ENCODE data around the gene CD81.
"Not testable (repeated sequence)": the region's sequence is repeated elsewhere in the genome, so short reads cannot be mapped to it uniquely, and the experiment has no call there.

Gene CD81

DNA sequence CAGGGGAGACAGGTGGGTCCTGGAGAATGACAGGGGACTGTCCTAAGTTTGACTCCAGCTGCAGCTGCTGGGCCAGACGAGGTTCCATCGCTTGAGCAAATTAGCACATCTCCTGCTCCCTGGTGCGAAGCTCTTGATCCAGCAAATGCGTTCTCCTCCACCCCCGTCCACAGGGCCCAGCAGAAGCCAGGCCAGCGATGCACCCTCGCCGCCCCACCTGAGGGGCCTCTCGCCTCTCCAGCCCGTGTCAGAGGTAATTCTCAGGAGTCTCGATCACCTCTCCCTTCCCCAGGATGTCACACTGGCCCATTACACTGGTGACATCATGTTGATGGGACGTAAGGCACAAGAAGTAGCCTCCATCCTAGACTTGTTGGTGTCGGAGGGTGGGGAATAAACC, 19.5 kb upstream of the CD81 start:
- DNase-seq = not testable (repeated sequence)

DNA sequence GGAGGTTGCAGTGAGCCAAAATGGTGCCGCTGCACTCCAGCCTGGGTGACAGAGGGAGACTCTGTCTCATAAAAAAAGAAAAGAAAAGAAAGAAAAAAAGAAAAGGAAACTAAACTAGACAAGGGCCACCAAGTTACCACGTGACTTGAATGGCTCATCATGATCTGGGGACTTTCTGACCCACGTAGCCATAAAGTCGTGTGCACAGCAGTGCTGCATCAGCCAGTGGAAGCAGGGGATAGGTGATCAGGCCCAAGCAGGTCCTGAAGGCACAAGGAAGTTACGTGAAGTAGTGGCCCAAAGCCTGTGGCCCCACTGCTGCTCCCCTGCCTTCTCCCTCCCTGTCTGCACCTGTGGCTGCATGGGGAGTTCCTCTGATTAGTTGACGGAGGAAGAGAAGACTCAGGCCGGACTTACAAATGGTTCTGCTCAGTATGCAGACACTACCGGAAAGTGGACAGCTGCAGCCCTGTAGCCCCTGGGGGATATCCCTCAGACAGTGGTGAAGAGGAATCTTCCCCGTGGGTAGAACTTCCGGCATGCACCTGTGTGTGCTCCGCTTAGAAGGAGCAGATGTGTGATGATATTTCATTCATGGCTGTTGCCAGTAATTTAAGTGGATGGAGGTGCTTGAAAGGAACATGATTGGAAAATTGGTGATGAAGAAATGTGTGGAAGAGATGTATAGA, 18.2 kb upstream of the CD81 start:
- DNase-seq = no peak

DNA sequence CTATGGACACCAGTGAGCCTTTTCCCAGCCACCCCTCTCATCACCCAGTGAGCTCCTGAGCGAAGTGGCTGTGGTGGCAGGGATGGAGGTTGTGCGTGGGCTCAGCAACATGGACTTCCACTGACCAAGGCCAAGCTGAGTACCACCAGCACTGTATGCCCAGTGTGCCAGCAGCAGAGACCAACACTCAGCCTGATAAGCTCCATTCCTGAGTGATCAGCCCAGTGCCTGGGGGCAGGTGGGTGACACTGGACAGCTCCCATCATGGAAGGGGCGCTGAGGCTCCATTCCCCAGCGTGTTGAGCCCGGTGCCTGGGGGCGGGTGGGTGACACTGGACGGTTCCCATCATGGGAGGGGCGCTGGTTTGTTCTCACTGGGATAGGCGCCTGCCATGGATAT, 17.6 kb upstream of the CD81 start:
- DNase-seq = no peak

DNA sequence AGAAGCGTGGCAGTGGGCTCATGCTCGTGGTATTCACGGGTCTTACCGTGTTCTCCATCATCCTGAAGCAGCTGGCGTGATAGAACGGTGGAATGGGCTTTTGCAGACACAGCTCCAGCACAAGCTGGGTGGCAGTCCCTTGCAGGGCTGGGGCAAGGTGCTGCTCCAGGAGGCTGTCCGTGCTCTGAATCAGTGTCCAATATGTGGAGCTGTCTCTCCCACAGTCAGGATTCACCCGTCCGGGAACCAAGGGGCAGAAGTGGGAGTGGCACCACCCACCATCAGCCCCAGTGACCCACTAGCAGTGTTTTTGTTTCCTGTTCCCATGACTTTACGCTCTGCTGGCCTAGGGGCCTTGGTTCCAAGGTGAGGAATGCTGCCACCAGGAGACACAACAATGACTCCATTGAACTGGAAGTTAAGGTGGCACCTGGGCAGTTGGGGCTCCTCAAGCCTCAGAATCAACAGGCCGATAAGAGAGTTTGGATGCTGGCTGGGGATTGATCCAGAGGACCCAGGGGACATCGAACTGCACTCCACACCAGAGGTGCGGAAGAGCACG, 16.9 kb upstream of the CD81 start:
- no peak for DNase-seq

DNA sequence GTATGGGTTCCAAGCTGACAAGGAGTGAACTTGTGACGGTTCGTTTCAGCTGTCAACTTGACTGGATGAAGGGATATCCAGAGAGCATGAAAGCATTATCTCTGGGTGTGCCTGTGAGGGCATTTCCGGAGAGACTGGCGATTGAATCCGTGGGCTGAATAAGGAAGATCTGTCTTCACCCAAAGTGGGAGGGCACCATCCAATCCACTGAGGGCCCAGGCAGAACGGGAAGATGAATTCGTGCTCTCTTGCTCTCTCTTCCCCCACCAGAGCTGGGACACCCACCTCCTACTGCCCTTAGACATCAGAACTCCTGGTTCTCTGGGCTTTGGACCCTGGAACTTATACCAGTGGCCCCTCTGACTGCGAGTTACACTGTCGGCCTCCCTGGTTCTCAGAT, 15.5 kb upstream of the CD81 start:
- no peak for DNase-seq

DNA sequence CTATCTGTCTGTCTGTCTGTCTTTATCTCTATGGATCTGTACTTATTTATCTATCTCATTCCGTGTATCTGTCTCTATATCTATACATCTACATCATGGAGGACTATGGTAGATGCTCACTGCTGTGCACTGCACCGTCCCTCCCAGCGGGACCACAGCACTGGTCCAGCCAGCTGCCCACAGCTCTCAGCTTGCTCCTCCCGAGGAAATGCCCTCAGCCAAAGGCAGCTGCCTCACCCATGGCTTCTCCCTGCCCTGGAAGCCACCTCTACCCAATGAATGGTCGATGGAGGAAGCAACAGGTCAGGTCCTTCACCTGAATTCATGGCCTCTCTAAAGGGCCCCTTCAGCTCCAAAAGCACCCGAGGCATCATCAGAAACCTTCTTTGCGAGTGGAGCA, 14.7 kb upstream of the CD81 start:
- no peak for DNase-seq

DNA sequence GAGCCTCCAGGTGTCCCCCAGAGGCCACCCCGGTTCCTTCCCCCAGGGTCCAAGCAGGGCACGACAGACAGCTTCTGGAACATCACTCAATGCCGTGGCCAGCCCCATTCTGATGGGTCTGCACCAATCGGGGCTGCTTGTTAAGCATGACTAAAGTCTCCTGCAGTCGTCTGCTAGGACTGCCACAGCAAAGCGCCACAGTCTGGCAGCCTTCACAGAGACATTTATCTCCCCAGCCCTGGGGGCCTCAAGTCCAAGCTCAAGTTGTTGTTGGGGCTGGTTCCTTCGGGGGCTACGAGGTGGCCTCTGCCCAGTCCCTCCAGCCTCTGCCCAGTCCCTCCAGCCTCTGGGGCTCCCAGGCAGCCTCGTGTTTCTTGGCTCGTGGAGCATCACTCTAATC, 14.0 kb upstream of the CD81 start:
- DNase-seq = no peak

DNA sequence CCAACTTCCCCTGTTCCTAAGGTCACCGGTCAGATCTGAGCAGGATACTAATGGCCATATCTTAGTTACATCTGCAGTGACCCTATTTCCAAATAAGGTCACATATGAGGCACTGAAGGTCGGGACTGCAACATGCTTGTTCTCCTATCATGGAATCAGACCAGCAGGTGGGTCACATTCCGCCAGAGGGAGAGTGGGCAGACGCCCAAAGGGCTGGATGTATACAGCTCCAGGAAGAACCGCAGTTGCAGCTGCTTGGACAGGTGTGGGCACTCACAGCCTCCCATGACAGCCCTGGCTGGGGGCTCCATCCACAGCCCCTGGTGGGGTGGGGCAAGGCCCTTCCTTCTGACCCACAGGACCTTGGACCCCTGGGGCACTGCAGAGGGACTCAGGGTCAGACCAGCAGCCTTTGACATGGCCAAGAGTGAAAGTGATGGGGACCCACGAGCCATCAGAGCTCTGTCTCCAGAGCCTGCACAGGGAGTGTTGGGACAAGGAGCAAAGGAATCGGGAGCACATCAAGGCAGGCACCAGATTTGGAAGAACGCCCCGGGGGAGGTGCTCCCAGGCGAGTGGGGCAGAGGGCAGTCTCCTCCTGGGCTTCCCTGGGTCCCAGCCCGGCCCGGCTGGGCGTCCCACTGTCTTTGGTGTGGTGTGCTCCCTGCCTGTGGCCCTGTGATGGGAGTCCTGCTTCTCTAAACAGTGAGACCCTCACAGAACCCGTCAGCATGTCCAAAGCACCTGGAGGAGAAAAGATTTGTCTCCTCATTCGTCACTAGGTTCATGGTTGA, 13.3 kb upstream of the CD81 start:
- DNase-seq = no peak

DNA sequence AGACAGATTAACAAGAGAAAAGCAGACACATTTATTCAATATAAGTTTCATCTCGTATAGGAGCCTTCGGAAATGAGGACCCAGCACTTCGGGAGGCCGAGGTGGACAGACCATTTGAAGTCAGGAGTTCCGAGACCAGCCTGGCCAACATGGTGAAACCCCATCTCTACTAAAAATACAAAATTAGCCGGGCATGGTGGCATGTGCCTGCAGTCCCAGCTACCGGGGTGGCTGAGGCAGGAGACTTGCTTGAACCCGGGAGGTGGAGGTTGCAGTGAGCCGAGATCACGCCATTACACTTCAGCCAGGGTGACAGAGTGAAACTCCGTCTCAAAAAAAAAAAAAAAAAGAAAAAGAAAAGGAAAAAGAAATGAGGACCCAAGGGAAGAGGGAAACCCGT, 12.7 kb upstream of the CD81 start:
- not testable (repeated sequence) for DNase-seq

DNA sequence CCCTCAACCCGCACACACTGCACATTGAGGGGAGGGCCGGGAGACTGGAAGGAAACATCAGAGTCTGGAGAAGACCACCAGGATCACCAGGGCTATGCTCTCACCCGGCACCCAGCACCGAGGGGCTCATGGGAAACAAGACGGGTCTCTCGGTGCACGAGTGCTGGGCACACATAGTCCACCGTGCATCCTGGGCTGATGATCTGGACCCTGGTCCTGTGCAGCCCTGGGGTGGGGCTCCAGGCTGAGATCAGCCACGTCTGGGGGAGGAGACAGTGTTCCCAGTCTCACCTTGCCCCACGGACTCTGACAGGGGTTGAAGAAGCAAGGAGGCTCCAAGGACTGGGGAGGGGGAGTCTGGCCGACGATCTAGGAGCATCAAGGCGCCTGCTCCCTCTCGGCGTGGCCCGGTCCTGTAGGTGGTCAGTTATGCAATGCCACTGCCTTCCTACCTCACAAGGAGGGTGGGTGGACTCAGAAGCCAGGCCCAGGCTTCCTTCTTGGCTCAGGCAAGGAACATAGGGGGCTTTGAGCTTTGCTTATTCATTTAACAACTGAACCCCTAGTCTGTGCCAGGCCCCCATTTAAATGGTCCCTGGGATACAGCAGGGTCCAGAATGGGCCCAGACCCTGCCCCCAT, 11.4 kb upstream of the CD81 start:
- no peak for DNase-seq

DNA sequence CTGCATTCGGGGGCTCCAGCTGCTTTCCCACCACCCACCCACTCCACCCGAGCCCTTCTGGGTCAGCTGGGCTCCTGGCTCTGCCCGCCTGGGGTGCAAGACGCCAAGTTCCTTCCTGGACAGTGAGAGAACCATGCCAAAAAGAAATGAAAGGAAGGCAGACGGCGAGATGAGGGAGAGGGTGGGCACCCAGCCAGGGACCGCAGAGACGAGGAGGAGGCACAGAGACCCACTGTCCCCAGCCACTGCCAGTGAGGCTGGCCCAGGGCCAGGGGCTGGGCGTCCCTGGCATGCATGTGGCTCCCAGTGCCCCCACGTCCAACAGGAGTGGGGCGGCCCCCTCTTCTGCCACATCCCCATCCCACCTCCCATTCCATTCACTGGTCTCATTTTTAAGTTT, 10.8 kb upstream of the CD81 start:
- no peak for DNase-seq

DNA sequence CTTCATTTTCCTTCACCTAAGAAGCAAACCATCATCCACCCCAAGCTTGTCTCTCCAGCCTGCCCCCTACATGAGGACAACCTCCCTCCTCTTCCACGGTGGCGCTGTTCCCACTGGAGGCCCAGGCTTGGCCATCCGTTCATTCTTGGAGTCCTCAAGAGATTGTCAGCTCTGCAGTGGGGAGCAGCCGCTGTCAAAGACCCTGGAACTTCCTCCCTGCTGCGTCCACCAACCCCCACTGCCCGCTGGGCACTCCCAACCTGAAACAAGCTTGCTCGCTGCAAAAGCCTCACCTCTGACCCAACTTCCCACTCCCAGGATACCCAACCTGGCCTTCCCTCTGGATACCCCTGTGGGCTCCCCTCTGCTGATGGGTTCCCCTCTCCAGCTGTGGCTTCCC, 10.4 kb upstream of the CD81 start:
- no peak for DNase-seq

DNA sequence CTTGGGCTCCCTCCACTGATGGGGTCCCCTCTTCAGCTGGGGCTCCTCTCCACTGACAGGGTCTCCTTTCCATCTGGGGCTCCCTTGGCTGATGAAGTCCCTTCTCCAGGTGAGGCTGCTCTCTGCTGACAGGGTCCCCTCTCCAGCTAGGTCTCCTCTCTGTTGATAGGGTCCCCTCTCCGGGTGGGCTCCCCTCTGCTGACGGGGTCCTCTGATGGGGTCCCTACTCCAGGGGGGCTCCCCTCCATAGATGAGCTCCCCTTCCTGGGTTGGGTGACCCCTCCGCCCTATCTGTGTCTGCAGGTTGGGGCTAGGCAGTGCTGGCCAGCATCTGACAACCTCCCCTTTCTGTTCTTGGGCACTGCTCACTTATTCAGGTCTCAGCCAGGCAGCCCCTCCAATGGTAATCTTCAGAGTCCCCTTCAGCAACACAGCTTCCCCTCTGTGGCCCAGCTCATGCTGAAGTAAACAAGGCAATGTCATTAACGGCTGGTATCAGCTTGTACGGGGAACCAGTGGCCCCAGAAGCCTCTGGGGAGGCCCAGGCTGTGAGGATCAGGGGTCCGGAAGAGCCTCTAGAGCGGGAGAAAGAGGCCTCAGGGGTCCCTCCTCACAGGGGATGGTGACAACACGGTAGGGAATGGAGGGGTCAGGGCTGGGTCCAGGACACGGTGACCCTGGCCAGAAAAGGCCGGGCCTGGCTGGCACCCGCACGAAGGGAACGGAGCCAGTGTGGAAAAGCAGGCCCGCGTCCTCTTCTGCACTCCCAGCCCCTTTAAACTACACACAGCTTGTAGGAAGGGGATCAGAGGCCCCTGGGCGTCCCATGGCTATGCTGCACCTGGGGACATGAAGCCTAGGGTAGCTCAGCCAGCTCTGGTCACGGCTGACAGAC, 9.6 kb upstream of the CD81 start:
- DNase-seq = no peak

DNA sequence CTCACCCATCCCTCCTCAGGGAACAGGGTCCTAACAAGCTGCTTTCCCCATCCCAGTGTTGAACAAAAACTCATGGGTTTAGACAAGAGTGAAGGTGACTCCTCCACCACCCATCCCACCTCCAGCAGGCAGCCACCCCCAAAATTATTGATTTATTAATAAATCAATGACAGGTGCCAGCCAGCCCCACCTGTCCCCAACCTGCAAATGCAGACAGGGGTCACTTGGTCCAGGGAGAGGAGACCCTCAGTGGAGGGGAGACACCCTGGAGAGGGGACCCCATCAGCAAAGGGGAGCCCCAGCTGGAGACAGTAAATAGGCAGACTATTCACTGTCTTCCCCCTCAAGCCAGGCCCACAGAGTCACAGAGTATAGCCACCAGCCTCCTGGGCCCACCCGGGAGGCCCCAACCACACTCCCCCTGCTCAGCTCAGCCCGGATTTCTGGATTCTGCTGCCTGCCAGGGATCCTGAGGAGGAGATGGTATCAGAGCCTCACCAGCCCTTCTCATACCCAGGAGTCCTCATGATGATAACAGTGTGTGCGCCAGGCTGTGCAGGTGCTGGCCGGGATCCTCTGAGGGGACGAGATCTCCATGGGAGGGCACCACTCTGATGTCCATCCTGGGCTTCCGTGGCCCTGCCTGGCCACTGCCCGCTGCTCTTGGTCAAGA, 8.8 kb upstream of the CD81 start:
- DNase-seq = no peak

DNA sequence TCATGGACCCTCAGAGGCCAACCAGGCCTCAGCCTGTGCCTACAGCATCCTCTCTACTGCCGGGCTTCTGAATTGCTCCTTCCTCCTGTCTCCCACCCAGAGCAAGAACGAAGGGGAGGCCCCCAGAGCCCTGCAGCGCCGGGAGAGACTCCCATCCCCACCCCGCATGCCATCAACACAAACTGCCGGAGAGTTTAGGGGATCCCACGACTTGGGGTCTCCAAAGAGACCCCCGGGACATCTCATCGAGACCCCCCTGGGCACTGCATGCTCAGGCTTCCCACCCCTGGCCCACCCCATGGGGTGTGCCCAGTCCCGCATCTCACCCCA, 8.3 kb upstream of the CD81 start:
- no peak for DNase-seq

DNA sequence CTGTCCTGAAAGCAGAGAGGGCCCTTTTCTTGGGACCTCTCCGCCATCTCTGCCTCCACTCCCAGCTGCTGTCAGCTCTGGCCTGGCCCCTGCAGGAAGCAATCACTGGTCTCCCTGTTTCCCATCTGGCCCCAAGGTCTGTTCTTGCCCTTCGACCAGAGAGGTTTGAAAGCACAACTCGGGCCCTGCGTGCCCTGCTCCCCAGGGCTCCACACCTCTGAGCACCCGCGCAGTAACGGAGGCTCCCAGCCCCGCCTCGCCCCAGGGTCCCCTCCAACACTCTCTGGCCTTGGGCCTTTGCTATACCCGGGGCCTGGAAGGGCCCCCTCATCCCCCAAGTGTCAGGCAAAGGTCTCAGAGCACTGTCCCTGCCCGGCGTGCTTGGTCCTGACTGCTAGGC, 7.8 kb upstream of the CD81 start:
- DNase-seq = no peak

DNA sequence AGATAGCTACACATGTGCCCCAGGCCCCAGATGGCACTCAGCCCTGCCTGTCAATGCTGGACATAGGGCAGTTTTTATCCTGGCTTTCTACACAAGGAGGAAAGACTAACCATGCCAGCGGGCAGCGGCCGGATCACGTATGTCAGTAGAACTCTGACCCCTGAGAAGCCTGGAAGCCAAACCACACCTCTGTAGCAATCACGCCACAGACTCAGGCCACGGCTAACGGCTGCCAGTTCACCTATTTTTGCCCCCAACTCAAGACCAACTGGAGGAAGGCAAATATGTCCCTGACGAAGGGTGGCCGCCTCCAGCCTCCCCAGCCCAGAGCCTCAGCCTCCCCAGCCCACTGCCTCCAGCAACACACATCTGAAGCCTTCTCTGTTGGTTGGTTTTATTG, 7.2 kb upstream of the CD81 start:
- DNase-seq = no peak

DNA sequence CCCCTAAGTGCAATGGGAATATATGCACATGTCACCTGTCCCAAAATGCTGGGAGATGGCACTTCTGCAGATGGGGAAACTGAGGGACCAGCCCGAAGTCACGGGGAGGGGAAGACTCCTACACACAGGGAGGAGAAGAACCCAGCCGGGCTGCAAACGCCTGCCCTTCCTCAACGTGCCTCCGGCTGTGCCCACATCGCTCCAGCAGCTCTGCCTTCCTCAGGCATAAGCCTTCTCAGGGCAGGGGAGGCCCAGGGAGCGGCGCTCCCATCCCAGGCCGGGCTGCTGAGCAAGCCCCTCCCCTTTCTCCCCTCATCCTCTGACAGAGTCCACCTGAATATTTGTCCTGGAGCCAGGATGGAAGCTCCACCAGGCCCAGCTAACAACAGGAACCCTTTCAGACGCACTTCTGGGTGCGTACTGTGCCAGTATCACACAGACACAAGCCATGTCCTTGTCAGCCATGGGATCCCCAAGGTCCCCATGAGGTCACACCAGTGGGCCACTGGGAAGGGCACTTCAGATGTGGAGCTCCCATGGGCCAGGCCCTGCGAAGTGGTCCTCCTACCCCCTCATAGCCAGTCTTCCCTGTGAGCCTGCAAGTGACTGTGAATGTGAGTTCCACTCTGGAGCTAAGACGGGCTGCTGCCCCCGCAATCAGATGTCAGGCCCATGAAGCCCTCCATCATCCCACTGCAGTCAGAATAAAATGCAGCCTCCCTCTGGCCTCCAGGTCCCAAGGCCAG, 2.5 kb upstream of the CD81 start:
- DNase-seq = no peak

DNA sequence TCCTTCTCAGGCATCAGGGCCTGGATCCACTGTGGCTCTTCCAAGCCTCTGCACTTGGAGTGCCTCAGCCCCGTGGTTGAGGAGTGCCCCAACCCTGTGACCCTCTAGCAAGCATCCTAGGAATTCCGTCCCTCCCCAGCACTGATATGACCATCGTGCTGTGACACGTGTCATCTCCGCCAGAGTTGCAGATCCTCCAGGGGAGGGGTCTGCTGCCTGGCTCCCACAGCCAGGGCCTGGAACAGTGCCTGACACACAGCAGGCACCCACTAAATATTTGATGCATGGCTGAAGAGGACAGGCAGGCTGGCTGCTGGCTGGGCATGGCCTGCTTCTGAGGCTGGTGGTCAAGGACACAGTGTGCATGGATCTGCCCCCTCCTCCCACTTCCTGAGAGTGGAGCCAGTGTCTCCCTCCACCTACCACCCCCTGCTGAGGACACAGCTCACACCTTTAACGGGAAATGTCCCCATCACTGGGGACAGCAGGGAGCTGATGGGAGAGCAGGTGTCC, 1.7 kb upstream of the CD81 start:
- no peak for DNase-seq

DNA sequence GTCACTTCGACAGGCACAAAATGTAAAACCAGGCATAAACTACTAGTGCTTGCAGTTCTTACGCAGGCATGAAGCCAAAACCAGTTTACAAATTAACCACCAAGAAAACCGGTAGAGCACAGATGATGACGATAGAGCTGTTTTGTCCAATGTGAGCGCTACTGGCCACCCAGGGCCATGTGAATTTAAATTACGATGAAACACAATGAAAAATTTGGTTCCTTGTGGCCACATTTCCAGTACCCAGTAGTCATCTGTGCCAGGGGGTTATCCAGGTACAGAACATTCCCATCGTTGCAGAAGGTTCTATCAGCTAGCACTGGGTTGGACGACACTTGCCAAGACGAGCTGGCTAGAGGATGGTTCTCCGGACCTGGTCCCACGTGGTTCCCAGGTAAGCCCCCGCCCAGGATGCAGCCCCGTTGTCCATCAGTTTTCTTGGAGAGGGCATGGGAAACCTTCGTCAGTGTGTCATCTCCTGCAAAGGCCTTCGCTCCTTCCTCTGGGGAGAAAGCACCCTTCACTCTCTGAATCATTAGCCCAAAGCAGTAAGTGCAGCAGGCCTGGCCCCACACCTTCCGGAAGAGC, 1.1 kb upstream of the CD81 start:
- DNase-seq = no peak

Data from CD4-positive, alpha-beta T cell treated with Interleukin-6 for 4 hours (primary cell).